HG02588 (cell line): ENCODE data around the gene TXNDC2.
"Not testable (repeated sequence)": the region's sequence is repeated elsewhere in the genome, so short reads cannot be mapped to it uniquely, and the experiment has no call there.

Experiments
- ATAC-seq: cut with Tn5 transposase; IDR thresholded peaks from one replicate; pipeline ENCODE4 v1.9.1; 2021; ENCODE audit warnings: mild to moderate bottlenecking, moderate library complexity; ENCODE audit not compliant: unreplicated experiment

The TXNDC2 gene

DNA sequence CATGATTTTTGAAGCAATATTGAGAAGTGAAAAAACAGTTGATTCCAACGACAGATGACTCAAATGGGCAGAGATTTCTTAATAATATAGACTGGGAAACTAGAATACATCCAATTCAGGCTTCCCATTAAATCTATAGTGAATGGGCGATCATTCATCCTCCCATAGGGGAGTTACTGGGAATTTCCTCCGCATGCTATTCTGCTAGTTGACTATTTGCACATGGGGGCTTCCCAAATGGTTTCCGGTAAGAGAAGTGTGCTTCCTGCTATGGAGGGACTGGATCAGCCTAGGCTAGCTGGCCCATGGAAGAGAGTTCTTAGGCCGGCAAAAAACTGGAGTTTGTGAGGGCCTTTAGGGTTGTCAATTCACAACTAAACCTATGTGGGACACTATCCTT, 25.5 kb downstream of the TXNDC2 start:
- ATAC-seq: no peak

DNA sequence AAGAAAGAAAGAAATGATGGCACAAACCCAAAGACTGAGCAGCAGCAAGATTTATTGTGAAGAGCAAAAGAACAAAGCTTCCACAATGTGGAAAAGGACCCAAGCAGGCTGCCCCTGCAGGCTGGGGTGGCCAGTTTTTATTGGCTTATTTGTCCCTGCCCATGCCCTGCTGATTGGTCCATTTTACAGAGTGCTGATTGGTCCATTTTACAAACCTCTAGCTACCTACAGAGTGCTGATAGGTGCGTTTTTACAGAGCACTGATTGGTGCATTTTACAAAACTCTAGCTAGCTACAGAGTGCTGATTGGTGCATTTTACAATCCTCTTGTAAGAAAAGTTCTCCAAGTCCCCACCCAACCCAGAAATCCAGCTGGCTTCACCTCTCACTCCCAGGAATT, 26.5 kb downstream of the TXNDC2 start:
- not testable (repeated sequence) for ATAC-seq

DNA sequence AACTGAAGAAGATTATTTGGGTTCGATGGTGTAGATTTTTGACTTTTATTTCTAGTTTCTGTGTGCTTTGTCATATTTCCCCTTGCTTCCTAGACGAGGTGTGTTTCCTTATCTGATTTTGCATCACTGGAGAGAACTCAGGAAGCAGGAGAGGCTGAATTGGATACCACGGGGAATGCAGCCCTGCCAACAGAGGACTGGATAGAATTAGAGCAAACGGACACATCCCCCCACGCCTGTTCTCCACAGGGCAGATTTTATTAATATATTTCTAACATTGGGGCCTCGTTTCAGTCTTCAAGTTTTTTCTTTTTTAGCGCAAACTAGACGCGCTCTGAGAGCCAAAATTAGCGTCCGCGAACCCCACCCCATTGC, 27.4 kb downstream of the TXNDC2 start:
- no peak for ATAC-seq

DNA sequence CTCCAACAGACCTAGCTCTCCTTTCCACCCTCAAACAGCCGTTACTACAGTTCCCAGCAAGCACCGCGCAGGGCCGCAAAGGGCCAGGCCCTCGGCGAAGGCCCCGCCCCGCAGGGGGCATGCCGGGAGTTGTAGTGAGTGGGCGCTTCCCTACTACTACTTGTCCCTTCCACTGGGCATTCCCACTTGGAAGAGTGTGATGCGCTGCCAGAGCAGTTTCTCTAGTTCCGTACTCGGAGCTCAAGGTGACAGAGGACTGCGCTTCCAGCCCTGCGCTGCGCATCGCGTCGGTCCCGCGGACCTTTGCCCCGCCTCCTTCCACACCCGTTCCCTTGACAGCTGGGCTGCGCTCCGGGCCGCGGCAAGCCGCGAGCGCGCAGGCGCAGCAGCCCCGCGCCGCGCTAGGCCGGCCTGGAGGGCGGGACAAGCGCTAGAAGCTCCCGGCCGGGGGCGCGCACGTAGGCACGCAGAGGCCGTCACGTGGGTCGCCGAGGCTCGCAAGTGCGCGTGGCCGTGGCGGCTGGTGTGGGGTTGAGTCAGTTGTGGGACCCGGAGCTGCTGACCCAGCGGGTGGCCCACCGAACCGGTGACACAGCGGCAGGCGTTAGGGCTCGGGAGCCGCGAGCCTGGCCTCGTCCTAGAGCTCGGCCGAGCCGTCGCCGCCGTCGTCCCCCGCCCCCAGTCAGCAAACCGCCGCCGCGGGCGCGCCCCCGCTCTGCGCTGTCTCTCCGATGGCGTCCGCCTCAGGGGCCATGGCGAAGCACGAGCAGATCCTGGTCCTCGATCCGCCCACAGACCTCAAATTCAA, 28.0 kb downstream of the TXNDC2 start, which contains the start of gene VAPA:
Gene VAPA, plus strand, starts transcription at position 491 of the 808 bp plus-strand sequence. Its CDS starts 241 bp downstream, at position 732.
- ATAC-seq: peak; percentile 81

DNA sequence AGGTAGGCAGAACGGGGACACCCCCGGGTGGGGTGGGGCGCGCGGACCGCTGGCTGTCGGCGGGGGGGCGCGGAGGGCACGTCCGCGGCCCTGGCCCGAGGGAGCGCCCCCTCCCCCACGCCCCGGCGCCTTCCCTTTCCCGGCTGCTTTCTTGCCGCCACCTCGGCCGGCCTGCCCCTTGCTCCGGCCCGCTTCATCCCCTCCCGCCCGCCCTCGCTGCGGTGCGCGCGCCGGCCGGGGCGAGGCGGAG, 28.5 kb downstream of the TXNDC2 start:
- ATAC-seq: peak; percentile 19

DNA sequence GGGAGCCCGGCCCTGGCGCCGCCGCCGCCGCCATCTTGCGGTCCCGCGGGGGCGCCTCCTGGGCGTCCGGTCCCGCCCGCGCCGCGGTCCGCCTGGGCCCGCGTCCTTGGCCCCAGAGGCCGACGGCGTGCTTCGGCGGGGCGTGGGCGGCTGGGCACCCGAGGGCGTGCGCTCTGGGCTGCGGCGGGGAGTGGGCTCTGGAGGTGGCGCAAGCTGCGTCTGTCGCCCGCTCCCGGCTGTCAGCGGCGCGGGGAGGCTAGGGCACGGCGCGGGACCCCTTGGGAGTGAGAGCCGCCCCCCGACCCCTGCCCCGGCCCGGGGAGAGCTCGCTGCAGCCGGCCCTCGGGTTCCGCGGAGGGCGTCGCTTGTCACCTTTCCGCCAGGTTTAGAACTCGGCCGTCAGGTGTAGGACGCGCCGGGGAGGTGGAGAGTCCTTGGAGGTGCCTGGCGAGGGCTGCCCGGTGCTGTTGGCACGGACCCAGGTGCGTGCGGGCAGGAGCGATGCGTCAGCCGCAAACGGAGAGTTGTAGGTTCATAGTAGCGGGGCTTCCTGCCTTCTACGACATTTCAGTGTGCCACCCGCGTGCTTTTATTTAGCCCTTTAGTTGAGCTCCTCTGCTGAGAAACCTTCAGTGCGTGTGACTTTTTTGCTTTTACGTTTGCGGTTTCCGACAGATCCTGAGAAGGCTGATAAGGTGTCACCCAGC, 29.0 kb downstream of the TXNDC2 start:
- ATAC-seq: peak; percentile 30

DNA sequence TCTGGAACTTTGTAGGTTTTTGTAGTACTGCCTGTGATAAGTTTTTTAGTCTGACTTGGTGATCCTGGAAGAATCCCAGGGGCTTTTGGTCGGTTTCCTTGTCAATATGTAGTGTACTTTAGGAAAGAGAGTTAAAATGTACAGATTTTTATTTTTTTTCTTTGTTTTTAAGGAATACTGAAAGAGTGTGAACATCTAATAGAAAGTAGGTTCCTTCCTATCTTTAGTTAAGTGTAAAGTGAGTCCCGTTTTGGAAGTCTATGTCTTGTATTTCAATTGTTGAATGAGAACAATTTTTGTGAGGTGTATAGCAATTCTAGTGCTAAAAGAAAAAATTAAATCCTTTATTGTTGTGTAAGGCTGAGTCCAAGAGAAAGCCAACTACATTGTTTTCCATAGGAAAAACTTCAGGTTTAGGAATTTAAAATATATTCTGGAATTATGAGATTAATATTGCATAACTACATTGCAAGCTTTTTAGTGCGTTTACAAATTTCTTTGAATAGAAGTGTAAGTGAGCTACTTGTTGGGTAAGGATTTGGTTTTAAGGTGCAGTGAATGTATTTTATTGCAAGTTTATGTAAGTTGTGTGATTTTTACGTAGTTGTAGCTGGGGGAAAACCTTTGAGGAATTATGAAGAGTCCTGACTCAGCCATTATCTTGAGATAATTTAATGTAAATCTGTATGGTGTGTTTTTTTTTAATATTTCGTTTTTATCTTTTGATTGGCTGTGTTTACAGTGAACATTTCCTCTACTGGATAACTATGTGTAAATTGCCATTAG, 29.7 kb downstream of the TXNDC2 start:
- ATAC-seq: no peak

DNA sequence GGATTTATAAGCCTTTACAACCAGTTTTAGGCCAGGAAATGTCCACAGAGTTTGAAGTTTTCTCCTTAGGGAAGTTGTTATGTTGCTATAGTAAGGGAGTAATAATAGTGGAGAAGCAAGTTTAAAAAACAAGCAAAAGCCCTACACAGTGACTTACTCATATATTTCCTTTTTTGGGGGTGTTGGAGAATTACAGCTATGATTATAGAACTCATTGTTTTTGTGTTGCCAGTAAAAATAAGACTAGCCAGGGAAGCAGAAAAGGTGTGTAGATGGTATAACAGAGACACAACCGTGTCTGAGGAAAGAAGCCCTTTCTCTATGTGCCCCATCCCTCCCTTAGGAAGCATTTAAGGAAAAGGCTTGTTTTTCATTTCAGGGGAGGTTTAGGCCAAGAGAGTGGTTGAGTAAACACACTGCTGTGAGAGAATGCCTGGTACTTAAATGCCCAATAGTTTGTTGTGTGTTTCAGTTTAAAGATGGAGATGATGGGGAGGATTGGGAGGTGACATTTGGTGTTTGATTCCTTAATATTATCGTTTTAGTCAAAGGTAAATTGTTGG, 30.4 kb downstream of the TXNDC2 start:
- ATAC-seq: no peak

DNA sequence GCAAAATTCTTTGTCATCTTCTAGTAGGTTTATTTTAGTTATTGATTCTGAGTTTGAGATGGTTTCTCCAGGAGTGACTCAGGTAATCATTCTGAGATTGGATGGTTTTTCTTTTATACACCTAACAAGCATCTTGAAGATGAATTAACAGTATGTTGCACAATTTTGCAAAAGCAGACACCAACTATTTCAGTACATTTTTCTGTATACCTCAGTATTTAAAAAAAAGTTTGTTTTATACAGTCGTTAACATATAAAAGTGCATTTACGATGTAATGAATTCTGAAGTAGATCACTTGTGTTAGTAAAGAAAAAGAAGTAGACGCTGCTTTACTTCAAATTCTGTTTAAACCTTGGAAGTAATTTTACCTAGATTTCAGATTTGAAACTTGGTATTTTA, 31.0 kb downstream of the TXNDC2 start:
- ATAC-seq: no peak

DNA sequence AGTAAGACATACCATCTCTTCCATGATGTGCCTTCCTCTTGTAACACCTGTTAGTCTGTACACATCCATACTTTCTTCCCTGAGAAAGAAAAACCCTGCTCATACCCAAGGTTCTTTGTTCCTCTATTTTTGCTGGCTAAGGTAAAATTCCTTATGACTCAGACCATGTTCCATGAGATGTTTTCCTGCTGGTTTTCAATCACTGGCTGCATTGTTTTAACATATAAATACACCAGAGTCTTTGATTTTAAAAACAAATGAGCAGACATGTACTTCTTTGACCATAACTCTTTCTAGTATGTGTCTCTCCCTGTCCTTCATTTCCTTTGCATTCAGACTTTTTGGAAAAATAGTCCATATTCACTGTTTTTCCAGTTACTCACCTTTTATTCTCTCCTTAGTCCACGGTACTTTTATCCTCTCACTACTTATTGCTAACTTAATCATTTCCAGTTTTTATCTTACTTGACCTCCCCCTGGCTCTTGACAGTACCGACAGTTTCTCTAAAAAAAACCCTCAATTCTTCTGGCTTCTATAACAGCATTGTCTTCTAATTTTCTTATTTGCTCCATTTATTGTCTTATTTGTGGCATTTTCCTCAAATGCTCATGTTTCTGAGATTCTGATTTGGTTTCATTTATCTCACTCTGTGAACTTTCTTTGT, 32.4 kb downstream of the TXNDC2 start:
- no peak for ATAC-seq

DNA sequence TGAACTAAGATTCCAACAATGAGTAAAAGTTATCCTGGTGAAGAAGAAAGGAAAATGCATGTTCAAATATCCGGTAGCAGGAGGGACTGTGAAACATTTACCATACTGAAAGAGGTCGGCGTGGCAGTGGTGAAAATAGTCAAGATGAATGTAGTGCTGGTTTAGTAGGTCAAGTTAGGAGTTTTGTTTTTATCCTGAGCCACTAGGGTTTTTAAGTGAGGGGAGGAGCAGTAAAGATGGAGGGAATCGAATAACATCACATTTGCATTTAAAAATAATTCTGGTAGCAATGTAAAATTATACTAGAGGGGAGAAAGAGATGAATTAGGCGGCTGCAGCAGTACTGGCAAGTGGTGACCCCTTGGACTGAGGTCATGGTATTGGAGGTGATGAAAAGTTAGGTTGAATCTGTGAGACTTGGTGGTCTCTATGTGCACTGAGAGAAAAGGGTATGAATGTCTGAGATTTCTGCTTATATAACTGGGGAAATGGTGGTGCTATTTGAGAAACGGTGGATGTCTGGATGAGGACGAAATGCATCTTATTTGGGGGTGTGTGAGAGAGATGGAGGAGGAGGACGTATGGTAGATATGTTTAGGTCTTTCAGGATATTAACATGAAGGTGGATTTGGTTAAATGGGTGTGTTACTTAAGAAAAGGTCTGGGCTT, 33.9 kb downstream of the TXNDC2 start:
- ATAC-seq: no peak

DNA sequence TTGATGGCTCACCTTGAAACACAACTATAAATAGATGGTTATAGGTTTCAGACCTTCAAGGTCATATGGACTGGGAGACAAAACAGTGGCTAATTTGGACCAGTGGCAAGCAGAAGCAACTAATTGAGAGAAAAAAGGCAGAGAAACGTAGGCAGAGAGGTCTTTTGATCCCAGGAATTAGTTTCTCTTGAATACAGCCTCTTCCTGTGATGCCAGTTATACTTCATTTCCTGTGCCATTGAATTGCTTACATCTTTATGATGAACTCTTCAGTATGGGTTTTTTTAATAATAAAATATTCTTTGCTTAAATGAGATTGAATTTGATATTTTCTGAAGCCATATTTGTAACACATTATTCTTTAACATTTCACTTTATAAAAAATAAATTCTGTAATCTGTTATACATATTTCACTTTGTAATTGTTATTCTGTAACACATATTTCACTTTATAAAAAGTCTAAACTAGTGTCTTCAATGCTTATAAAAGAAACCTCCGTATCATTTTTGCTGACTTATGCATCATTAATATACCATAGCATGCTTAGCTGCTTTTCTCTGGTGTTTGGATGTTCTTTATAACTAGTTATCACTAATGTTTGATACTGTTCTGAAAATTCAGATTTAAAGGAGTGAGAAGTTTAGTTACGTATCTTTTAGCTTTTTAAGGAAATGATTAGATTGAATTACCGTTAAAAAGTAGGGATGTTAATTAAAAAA, 37.0 kb downstream of the TXNDC2 start:
- no peak for ATAC-seq

DNA sequence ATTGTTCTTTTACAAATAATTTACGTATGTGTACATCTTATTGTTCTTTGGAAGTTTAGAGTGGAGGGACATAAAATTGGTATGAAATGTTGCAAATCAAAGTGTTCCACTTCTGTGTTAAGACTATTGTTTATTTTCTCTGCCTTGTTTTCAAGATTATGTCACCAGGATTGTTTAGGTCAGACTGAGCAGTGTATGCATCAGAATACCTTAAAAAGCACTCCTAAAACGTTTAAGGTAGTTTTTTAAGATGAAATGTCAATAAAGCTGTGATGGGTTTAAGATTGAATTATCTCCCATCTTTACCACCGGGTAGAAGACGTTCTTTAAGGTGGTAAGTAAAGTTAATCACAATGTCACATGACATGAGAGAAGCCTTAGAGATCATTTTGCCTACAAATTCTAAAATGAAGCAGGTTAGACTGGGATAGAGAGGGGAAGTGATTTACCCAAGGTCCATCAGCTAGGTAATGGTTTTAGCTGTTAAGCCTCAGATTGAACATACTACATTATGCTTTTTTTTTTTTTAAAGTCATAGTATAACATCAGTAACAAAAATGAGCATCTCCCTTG, 38.7 kb downstream of the TXNDC2 start:
- no peak for ATAC-seq

DNA sequence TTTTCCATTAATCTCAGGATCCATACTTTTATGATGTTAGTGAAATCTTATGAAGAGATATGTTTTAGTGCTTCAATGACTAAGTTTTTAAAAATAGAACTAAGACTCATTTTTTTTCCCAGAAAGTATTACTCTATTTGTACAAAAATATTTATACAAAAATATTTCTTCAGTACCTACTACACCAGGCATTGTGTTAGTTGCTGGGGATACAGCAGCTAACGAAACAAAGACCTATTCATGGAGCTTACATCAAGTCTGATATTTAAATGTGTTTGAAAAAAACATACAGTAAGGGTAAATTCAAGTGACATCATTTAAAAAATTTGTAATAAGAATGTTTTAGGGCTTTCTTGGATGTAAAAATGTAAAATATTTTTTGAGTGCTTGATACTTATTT, 39.6 kb downstream of the TXNDC2 start:
- no peak for ATAC-seq

DNA sequence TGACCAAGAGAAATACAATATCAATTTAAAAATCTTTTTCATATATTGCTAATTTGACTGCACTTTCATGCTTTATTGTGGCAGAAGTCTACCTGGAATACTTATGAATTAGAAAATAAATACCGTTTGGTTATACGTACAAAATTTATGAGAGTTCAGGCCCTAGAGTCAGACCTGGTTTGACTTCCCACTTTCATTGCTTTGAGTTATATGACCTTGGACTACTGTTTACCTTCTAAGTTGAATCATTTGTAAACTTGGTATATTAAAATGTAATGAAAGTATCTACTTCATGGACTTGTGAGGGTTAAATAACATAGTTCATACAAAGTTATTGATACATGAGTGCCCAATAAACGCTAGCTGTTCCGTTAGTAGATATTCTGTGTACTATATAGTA, 40.0 kb downstream of the TXNDC2 start:
- ATAC-seq: no peak

DNA sequence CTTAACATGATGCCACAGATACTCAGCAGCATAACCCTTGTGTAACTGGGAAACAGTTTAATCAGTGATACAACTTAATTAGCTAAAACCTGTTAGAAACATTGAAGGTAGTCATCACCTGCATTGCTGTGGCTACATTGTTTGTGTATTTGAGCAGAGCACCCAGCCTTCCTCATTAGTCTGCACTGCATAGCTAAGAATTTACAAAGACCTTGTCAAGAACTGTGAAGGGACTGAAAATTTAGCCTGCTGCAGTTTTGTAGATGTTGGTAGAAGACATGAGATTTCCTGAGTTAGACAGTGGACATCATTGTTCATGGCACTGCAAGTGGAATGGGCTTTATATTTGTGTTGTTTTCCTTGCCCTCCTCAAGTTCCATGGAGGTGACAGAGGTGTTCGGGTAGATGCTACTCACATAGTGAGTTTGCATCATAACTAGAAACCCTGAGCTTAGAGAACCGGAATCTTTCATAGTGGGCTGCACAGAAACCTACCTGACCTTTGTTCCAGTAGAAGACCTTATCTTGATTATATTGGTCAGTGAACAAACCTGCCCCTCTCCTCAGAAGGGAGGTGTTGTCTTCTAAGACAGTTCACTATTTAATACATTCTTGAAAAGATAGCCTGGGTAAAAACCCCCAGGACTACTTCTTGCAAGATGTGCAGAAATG, 40.6 kb downstream of the TXNDC2 start:
- no peak for ATAC-seq

DNA sequence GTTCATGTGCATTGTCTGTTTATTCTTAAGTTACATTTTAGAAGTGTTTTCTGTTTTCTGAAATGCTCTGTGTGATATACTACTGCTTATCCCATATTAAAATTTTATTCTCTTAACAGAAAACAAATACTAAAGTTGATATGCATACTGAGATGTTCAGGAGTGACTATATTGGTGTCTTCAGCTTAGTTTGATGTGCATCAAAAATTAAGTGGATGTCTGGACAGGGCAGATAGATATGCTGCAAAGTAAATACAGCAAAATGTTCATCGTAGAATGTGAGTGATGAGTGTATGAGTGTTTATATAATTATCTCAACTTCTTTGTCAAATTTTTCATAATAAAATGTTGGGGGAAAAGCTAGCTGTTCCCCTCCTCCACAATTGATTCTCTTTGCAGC, 41.2 kb downstream of the TXNDC2 start:
- no peak for ATAC-seq

DNA sequence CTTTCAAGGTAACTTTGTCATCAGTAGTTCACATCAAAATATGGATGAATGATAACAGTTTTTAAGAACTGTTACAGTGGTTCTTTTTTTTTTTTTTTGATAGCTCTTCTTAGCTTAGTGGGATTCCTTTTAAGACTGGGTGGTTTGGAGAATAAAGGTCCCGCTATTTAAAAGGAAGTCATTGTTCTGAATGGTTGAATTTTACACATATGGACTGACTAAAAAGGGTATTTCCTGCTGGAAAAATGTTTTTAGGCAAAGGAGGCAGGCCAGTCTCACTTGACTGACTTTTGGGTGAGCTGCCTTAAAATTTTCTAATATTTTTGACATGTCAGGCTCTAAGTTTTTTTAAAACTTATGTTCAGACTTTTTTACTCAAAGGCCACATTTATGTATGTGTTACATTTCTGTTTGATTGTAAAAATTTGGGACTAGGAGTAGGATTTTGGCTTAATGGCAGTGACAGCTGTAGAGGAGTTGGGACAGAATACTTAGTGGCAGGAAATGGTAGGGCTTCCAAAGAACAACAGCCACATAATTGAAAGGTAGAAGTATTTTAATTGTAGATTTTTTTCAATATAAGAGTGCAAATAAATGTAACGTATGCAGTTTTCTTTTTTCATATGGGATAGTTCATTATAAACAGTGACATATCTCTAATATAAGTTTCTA, 41.8 kb downstream of the TXNDC2 start:
- ATAC-seq: no peak
